A673 (cell line): Measurements from ENCODE around the gene EIF3K.

Experiments used
- CTCF ChIP-seq: fragments of 300-800, 200-600 bp; sonication (generic); conservative IDR thresholded peaks from 2 replicates; pipeline ENCODE4 v1.5.1; 2017; ENCODE audit warnings: low read depth, mild to moderate bottlenecking, antibody characterized with exemption, low read length, moderate library complexity, mixed read lengths
- EZH2 ChIP-seq: fragments of 200-600 bp; sonication (generic); IDR thresholded peaks from 2 replicates; pipeline ENCODE4 v1.6.1; 2017; ENCODE audit warnings: borderline replicate concordance, low read depth, mild to moderate bottlenecking, mixed read lengths, antibody characterized with exemption, low read length; ENCODE audit not compliant: poor library complexity, severe bottlenecking

GRCh38 chr19:38597075-38597474 is 21.9 kb upstream of the EIF3K start:
- TF ChIP-seq CTCF, result no peak
- no peak for TF ChIP-seq EZH2
